T-helper 17 cell (primary cell): ENCODE results near the gene TUBB. TPM values are rescaled to one million over a fixed set of nuclear protein-coding genes. Genes with fewer than 3 reads are reported as not detected.

Experiments
- ATAC-seq: fragments of 150-1000 bp; cut with Tn5 transposase; 2 replicates; pipeline ENCODE4 v1.10.0; 2021; ENCODE audit warnings: mild to moderate bottlenecking, moderate library complexity
- DNase-seq, 3 donors: peaks; one replicate each; pipeline versions ENCODE4 v3.0.0 to v3.0.0-alpha.2; 2020 to 2021
- H3K9me3 ChIP-seq: one replicate; pipeline ENCODE4 v1.7.0; 2013; ENCODE audit warnings: low read length, mild to moderate bottlenecking; ENCODE audit not compliant: control insufficient read depth, poor library complexity, severe bottlenecking
- H3K27ac Mint-ChIP-seq: one replicate; pipeline ENCODE4 v1.8.0; 2022; ENCODE audit warnings: mild to moderate bottlenecking, moderate library complexity, mixed read lengths
- H3K27me3 Mint-ChIP-seq: one replicate; pipeline ENCODE4 v1.8.0; 2022; ENCODE audit warnings: mixed read lengths
- H3K36me3 Mint-ChIP-seq: one replicate; pipeline ENCODE4 v1.8.0; 2022; ENCODE audit warnings: low read depth, mixed read lengths
- H3K4me1 Mint-ChIP-seq: one replicate; pipeline ENCODE4 v1.8.0; 2022; ENCODE audit warnings: mild to moderate bottlenecking, mixed read lengths
- H3K4me3 Mint-ChIP-seq: one replicate; pipeline ENCODE4 v1.8.0; 2022; ENCODE audit warnings: mild to moderate bottlenecking, moderate library complexity, mixed read lengths
- total RNA-seq, 4 donors: library from RNA in 2 of 4; stranded (reverse) in 2 of 4; gene quantifications; one replicate each; pipeline ENCODE4 v1.2.3 and lab custom pipeline; 2022 to 2026

Gene TUBB
- total RNA-seq, 2 donors from 2014 or later, result 104 to 108 TPM

DNA sequence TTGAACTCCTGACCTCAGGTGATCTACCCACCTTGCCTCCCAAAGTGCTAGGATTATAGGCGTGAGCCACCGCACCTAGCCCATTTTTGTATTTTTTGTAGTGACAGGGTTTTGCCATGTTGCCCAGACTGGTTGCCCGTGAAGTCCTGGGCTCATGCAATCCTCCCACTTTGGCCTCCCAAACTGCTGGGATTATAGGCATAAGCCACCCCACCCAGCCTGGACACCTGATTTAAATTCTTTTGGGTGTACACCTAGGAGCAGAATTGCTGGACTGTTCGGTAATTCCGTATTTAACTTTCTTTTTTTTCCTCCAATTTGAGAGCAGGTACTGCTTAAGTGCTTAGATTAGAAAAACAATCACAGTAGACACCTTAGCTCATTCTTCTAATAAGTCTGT is 23.7 kb upstream of the TUBB start:
- H3K27me3 Mint-ChIP-seq, result no peaks in the 10 kb centered on the region
- ATAC-seq (no peak), DNase-seq (no peak)
- H3K4me1 Mint-ChIP-seq, result peaks cover 5% of the 10 kb centered on the region
- no peak overlapping the region for H3K27ac Mint-ChIP-seq
- no peak overlapping the region for H3K4me3 Mint-ChIP-seq
- H3K9me3 ChIP-seq, result no peaks in the 10 kb centered on the region
- H3K36me3 Mint-ChIP-seq, result no peaks in the 10 kb centered on the region

DNA sequence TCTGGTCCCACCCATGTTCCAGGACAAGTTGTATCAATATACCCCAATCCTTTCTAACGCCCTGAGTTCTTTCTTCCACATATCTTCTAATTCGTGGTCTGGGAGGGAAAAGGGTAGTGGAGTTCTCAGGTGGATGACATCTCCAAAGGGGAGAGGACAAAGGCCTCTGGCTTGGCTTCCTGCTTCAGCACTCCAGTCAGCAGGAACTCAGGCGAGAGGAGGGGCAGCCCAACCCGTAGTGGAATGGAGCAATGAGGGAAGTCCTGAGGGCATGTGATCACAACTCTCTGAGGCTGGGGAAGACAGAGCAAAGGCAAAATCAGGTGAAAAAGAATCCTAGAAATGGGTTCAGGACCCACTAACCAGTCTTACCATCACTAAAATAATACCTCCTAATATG is 19.8 kb upstream of the TUBB start:
- ATAC-seq, result no peak
- DNase-seq, result no peak
- H3K9me3 ChIP-seq, result no peaks in the 10 kb centered on the region
- Mint-ChIP-seq H3K4me3 (no peak overlapping the region), H3K4me1 (peaks cover 21% of the 10 kb centered on the region), H3K27me3 (no peaks in the 10 kb centered on the region), H3K36me3 (peaks cover 10% of the 10 kb centered on the region), H3K27ac (no peak overlapping the region)

DNA sequence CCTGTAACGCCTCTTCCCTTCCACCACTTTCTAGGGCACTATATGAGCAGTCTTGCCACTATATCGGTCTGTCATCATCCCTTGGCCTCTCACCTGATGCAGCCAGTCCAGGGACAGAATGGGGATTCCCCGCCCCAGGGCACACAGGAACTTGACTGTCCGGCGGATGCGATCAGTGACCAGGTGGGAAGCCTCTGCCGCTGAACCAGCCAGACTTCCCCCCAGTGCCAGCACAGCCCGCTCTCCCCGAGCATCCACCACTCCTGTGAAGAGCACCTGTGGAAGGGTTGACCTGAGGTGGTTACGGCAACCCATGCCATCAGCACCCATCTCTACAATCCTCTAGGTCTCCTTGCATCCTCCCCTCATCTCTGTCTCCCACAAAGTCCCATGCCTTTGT is 17.1 kb upstream of the TUBB start:
- Mint-ChIP-seq H3K4me3 (no peak overlapping the region), H3K4me1 (peaks cover 30% of the 10 kb centered on the region), H3K36me3 (peaks cover 22% of the 10 kb centered on the region), H3K27ac (no peak overlapping the region), H3K27me3 (no peaks in the 10 kb centered on the region)
- no peaks in the 10 kb centered on the region for H3K9me3 ChIP-seq
- ATAC-seq (no peak), DNase-seq (no peak)

DNA sequence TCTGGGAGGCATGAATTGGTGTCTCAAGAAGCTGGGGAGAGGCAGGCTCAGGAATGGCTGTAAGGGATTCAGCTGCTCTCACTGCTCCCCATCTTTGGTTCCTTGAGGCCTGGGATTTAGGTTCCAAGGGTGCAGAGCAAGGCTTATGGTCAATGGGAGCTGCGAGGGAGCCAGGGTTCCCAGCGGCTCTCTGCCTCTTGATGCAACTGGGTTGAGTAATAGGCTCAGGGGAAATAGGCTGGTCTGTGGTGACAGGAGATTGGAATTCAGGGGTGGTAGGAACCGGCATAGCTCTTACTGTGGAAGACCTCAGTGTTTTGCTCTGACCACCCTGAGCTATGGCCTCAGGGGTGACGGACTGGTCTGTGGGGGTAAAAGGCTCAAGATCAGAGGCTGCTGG is 16.3 kb upstream of the TUBB start:
- Mint-ChIP-seq H3K36me3 (peaks cover 24% of the 10 kb centered on the region), H3K27me3 (no peaks in the 10 kb centered on the region), H3K27ac (peak overlapping the region; percentile 61), H3K4me3 (peak overlapping the region; percentile 19), H3K4me1 (peaks cover 31% of the 10 kb centered on the region)
- ATAC-seq (no peak), DNase-seq (no peak)
- no peaks in the 10 kb centered on the region for H3K9me3 ChIP-seq

DNA sequence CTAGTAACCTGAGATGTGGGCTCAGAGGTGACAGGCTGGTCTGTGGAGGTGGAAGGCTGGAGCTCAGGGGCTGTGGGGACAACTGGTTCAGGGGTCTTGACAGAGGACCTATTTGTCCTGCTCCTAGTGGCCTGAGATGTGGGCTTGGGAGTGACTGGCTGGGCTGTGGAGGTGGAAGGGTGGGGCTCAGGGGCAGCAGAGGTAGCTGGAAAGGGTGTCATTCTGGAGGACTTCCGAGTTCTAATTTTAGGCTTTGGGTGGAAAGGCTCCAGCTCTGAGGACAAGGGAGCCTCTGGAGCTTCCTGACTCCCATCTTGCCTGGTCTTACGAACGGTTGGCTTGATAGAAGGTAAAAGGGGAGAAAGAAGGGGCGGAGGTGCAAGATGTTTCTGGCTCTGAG is 14.5 kb upstream of the TUBB start:
- ATAC-seq, result no peak
- Mint-ChIP-seq H3K27ac (peak overlapping the region; percentile 11), H3K4me3 (no peak overlapping the region), H3K27me3 (no peaks in the 10 kb centered on the region), H3K36me3 (peaks cover 24% of the 10 kb centered on the region), H3K4me1 (peaks cover 29% of the 10 kb centered on the region)
- H3K9me3 ChIP-seq, result no peaks in the 10 kb centered on the region
- no peak for DNase-seq

DNA sequence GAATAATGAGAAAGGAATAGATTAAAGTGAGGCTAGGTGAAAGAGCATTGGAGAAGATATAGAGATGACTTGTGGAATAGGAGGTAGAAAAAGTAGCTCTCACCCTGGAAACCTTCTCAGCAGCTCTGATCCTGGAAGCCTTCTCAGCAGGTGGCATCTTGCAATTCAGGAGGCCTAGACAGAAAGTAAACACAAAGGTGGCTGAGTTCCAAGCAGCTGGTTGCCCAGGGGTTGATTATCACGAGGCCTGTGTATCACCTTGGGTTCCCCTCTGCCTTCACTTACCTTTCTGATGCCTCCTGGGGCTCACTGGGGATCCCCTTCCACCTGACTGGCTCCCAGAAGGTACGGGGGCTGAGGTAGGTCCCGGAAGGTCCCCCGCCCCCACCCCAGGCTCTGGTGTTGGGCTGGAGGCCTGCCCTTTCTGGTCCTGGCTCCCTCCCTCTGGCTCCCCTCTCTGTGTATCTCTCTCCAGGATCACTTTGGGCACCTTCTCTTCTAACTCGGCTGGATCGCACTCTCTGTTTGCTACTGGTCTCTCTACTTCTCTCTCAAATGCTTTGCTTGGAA is 12.8 kb upstream of the TUBB start:
- DNase-seq (no peak), ATAC-seq (no peak)
- H3K4me1 Mint-ChIP-seq, result peaks cover 35% of the 10 kb centered on the region
- no peaks in the 10 kb centered on the region for H3K27me3 Mint-ChIP-seq
- peaks cover 28% of the 10 kb centered on the region for H3K36me3 Mint-ChIP-seq
- H3K9me3 ChIP-seq, result no peaks in the 10 kb centered on the region
- peak overlapping the region; percentile 27 for H3K27ac Mint-ChIP-seq
- H3K4me3 Mint-ChIP-seq, result no peak overlapping the region

DNA sequence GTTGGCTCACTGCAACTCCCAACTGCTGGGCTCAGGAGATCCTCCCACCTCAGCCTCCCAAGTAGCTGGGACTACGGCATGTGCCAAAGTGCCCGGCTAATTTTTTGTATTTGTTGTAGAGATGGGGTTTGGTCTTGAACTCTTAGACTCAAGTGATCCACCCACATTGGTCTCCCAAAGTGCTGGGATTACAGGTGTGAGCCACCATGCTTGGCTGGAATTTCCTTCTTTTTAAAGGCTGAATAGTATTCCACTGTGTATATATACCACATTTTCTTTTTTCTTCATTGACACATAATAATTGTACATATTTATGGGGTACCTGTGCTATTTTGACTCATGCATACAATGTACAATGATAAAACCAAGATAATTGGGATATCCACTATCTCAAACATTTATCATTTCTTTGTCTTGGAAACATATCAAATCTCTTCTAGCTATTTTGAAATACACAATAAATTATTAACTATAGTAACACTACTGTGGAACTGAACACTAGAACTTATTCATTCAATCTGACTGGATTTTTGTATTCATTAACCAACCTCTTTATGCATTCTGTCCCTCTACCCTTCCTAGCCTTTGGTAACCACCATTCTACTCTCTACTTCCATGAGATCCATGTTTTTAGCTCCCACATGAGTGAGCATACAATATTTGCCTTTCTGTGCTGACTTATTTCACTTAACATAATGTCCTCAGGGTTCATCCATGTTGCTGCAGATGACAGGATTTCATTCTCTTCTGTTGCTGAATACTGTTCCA is 10.9 kb upstream of the TUBB start:
- no peak for DNase-seq
- Mint-ChIP-seq H3K36me3 (peaks cover 31% of the 10 kb centered on the region), H3K4me1 (peaks cover 31% of the 10 kb centered on the region), H3K27ac (no peak overlapping the region), H3K4me3 (no peak overlapping the region), H3K27me3 (no peaks in the 10 kb centered on the region)
- H3K9me3 ChIP-seq, result no peaks in the 10 kb centered on the region
- ATAC-seq, result no peak

DNA sequence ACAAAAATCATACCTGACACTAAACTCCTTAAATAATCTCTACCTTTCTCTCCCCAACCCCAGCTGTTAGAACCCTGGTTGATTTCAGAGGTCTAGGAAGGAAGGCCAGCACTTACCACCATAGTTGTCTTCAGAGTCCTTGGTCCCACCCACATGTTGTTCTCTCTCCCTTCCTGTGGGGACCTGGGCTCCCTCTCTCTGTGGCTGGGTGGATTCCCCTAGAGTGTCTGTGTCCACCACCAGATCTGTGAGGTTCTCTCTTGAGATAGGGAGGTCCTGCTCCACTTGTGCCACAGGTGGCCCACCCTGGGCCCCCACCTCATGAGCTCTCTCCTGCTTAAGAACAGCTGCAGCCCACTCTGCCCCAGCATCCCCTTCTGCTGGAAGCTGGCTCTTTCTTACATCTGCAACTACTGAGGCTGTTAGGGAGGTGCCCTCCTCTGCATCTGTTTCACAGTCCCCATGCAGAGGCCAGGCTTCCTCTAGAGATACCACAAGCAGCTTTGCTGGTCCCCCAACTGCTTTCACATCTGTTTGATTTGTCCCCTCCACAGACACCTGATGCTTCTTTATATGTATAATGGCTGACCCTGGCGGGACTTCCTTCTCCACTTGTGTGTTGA is 8.3 kb upstream of the TUBB start:
- DNase-seq, result no peak
- peaks cover 24% of the 10 kb centered on the region for H3K36me3 Mint-ChIP-seq
- H3K27ac Mint-ChIP-seq, result peak overlapping the region; percentile 16
- H3K9me3 ChIP-seq, result no peaks in the 10 kb centered on the region
- H3K4me1 Mint-ChIP-seq, result peaks cover 34% of the 10 kb centered on the region
- no peaks in the 10 kb centered on the region for H3K27me3 Mint-ChIP-seq
- no peak overlapping the region for H3K4me3 Mint-ChIP-seq
- no peak for ATAC-seq

DNA sequence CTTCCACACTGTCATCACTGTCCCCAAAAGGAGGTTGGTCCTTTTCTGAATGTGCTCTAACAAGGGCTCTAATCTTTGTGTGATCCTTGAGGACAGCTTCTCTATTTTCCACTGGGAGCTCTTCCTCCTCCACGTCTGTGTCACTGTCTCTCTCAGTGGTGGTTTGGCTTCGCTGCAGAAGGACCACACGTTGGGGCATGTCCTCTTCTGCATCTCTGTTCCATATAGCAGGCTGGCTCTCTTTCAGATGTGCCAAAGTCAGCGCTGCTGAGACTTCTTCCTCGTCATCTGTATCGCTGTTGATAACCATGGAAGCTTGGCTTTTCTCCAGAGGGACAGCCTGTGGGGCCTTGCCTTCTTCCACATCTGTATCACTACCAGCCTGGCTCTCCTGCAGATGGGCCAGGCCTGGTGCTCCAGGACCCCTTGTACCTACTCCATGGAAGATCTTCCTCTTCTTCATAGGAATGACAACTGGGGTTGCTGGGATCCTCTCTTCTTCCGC is 7.7 kb upstream of the TUBB start:
- Mint-ChIP-seq H3K4me1 (peaks cover 37% of the 10 kb centered on the region), H3K27ac (peak overlapping the region; percentile 16), H3K27me3 (no peaks in the 10 kb centered on the region), H3K4me3 (no peak overlapping the region), H3K36me3 (peaks cover 21% of the 10 kb centered on the region)
- no peak for DNase-seq
- H3K9me3 ChIP-seq, result no peaks in the 10 kb centered on the region
- ATAC-seq, result no peak

DNA sequence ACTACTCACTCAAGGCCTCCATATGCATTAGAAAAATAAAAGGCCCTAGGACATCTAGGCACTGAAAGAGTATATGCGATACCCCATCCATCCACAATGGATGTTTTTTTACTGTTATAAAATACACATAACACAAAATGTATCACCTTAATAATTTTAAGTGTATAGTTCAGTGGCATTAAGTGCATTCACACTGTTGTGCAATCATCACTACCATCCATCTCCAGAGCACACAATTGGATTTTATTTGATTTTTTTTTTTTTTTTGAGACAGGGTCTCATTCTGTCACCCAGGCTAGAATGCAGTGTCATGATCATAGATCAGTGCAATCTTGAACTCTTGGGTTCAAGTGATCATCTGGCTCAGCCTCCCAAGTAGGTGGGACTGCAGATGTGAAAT is 5.9 kb upstream of the TUBB start:
- Mint-ChIP-seq H3K27ac (no peak overlapping the region), H3K27me3 (no peaks in the 10 kb centered on the region), H3K4me1 (peaks cover 35% of the 10 kb centered on the region), H3K36me3 (peaks cover 15% of the 10 kb centered on the region), H3K4me3 (no peak overlapping the region)
- DNase-seq, result no peak
- no peak for ATAC-seq
- no peaks in the 10 kb centered on the region for H3K9me3 ChIP-seq

DNA sequence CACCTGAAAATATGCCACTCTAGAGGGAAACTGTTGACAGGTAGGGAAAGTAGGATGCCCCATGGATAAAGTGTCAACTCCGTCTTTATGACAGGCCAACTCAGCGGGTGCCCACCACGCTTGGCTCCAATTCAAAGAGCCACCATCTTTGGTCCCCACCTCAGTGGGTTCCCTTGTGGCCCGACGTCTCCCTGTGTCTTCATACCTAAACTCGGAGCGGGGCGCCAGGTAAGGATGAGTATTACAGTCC is 3.3 kb upstream of the TUBB start:
- peaks cover 45% of the 10 kb centered on the region for H3K4me1 Mint-ChIP-seq
- H3K9me3 ChIP-seq, result no peaks in the 10 kb centered on the region
- H3K27ac Mint-ChIP-seq, result peak overlapping the region; percentile 97
- ATAC-seq, result no peak
- H3K36me3 Mint-ChIP-seq, result peaks cover 15% of the 10 kb centered on the region
- H3K4me3 Mint-ChIP-seq, result peak overlapping the region; percentile 92
- no peak for DNase-seq
- H3K27me3 Mint-ChIP-seq, result no peaks in the 10 kb centered on the region

DNA sequence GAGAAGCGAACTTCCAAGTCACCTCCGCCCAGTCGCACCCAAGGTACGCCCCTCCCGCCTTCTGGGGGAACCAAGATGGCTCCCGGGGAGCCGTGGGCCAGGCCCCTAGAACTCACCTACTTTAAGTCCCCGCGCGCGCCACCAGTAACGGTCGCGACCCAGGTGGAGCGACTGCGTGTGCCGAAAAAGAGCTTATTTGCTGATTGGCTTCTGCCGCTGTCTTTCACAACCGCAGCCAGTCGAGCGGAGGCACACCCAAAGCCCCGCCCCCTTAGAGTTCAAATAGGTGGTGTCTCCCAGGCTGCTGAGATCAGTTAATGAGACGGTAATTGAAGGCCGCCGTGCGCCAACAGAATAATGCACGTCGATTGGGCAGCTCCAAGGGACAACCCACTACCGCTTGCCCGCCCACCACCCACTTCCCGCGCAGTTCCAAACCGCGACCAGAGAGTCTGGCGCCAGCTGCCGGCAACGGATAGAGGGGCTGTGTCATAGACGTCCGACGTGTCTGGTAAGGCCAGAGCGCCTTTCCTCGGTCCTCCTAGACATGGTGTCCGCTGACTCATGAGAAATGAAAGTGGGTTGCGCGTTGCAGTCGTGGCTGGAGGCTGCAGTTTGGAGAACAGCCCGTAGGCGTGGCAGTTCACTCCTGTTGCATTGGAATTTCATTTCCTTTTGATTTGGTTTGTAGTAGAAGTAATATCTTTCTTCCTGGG is 2.9 kb upstream of the TUBB start, which contains the start of gene MDC1:
Gene MDC1 (minus strand): TSS at position 153 of the 716 bp plus-strand sequence. CDS start 2,106 bp downstream, outside the sequence.
- H3K27me3 Mint-ChIP-seq, result no peaks in the 10 kb centered on the region
- peaks cover 12% of the 10 kb centered on the region for H3K36me3 Mint-ChIP-seq

More for the DNA sequence above, 2.9 kb upstream of the TUBB start, which contains the start of gene MDC1:
- peak; percentile 92 to 98 (median 93) for DNase-seq
- Mint-ChIP-seq H3K4me1 (peaks cover 45% of the 10 kb centered on the region), H3K4me3 (peak within 1 kb of the TSS; percentile 92), H3K27ac (peak within 1 kb of the TSS; percentile 97)
- ATAC-seq, result peak; percentile 80
- no peaks in the 10 kb centered on the region for H3K9me3 ChIP-seq
